ENCODE results near the gene CASP8AP2. TPM values are rescaled to one million over a fixed set of nuclear protein-coding genes. Genes with fewer than 3 reads are reported as not detected.
"Not testable (repeated sequence)": the region's sequence is repeated elsewhere in the genome, so short reads cannot be mapped to it uniquely, and the experiment has no call there.

CASP8AP2 gene
- total RNA-seq, 1 donor from 2014 or later: 26.9 TPM

DNA sequence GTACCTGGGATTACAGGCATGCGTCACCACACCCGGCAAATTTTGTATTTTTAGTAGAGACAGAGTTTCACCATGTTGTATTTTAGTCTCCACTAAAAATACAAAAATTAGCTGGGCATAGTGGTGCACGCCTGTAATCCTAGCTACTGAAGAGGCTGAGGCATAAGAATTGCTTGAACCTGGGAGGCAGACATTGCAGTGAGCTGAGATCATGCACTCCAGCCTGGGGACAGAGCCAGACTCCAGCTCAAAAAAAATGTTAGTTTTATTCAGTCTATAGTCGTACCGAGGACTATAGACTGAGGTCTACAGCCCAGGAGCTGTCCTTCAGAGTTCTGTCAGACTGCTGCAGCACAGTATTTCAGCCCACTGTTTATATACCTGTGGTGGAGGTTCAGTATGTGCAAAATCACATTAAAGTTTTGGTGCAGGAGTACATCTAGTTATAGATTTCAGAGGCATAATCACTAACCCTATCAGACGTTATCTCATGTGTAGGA is 3.6 kb upstream of the CASP8AP2 start:
- DNase-seq: no peak

DNA sequence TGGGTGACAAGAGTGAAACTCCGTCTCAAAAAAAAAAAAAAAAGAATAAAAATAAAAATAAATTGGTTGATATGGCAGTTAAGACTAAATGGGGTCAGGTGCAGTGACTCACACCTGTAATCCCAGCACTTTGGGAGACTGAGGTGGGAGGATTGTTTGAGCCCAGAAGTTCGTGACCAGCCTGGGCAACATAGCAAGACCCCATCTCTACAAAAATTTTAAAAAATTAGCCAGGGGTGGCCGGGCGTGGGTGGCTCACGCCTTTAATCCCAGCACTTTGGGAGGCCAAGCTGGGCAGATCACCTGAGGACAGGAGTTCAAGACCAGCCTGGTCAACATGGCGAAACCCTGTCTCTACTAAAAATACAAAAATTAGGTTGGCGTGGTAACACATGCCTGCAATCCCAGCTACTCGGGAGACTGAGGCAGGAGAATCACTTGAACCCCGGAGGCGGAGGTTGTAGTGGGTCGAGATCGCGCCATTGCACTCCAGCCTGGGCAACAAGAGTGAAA is 1.1 kb upstream of the CASP8AP2 start:
- not testable (repeated sequence) for DNase-seq

GRCh38 chr6:89828988-89829471 is 650 bp upstream of the CASP8AP2 start:
- DNase-seq: no peak

GRCh38 chr6:89830170-89830809 is 610 bp downstream of the CASP8AP2 start:
- peak; percentile 12 for DNase-seq

DNA sequence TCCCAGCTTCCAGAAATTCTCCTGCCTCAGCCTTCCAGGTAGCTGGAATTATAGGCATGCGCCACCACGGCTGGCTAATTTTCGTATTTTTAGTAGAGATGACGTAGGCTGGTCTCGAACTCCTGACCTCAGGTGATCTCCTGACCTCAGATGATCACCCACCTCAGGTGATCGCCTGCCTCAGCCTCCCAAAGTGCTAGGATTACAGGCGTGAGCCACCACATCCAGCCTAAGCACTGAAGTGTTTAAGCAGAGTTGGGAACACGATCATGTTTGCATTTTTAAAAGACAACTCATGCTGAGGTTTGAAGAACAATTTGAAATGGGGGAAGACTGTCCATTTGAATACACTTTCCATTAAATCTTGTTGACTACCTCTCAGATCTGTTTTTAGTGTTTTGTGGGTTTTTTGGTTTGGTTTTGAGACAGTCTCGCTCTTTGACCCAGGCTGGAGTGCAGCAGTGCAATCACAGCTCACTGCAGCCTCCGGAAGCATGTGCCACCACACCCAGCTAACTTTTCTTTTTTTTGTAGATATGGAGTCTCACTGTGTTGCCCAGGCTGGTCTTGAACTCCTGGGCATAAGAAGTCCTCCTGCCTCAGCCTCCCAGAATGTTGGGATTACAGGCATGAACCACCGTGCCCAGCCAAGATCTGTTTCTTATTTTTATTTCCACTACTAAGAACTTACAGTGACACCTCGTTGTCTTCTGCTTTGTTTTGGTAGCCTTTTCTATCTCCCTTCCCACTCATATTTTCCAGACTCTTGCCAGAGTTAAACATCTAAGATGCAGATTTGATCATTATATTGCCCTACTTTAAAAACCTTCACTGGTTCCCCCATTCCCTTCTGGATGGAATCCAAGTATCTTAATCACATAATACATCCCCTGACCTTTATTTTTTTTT is 5.5 kb downstream of the CASP8AP2 start:
- no peak for DNase-seq

GRCh38 chr6:89836639-89837222 is 7.1 kb downstream of the CASP8AP2 start:
- no peak for DNase-seq

- peak; percentile 24 for DNase-seq
These were observed 10.9 kb downstream of the CASP8AP2 start for GRCh38 chr6:89840538-89840937.

DNA sequence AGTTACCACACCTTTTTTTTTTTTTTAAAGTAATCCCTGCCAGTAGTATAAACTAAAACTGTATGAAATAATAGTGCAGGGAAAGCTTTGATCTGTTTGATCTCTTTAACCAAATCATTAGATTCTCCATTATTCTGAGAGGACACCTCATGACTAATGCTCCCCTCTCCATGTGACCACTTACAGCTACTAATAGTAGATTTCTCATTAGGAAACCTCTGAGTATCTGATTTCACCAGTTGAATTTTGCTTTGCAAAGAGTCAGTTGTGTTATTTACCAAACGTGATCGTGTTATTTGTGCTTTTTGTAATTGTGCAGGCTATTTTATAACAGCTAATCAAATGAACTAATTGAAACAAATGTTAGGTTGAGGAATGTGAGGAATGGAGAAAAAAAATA is 12.5 kb downstream of the CASP8AP2 start:
- DNase-seq: no peak

- peak; percentile 23 for DNase-seq
These were observed 13.4 kb downstream of the CASP8AP2 start for GRCh38 chr6:89843070-89843469.

- not testable (repeated sequence) for DNase-seq
These were observed 17.8 kb downstream of the CASP8AP2 start for GRCh38 chr6:89847513-89847912.

DNA sequence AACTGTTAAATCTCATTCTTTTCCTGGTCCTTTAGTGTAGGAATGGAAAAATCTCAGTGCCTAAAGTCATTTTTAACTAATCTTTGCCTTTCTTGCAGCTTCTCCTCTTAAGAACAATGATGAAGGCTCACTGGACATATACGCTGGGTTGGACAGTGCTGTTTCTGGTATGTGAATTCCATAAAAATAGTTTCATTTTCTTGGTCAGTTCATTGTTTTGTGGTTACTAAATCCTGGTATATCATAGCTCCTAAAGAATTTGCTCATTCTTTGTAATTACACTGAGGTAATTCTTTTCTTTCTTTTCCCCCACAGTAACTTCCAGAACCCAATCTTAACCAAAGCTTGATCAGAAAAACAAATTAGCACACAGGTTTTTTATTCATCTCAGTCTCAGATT is 23.4 kb downstream of the CASP8AP2 start:
- DNase-seq: no peak

DNA sequence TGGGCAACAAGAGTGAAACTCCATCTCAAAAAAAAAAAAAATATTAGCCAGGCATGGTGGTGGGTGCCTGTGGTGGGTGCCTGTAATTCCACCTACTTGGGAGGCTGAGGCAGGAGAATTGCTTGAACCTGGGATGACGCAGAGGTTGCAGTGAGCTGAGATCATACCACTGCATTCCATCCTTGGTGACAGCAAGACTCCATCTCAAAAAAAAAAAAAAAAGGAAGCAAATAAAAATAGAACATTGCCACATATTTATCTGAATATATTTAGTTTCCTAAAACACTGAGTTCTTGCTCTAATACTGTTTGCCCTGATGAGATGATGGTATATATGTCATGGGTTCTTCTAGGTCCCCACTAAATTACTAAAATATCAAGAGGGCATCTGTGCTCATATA is 28.4 kb downstream of the CASP8AP2 start:
- DNase-seq: no peak

- no peak for DNase-seq
These were observed 30.1 kb downstream of the CASP8AP2 start for GRCh38 chr6:89859744-89860143.

- no peak for DNase-seq
These were observed 32.6 kb downstream of the CASP8AP2 start for GRCh38 chr6:89862273-89862672.

DNA sequence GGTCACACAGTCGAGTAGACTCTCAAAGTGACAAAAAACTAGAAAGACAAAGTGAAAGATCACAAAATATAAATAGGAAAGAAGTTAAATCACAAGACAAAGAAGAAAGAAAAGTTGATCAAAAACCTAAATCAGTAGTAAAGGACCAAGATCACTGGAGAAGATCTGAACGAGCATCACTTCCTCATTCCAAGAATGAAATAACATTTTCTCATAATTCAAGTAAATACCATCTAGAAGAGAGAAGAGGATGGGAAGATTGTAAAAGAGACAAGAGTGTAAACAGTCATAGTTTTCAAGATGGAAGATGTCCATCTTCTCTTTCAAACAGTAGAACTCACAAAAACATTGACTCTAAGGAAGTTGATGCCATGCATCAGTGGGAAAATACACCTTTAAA is 33.0 kb downstream of the CASP8AP2 start:
- DNase-seq: no peak

GRCh38 chr6:89866024-89866678 is 36.5 kb downstream of the CASP8AP2 start:
- DNase-seq: no peak

GRCh38 chr6:89873721-89874120 is 44.0 kb downstream of the CASP8AP2 start:
- no peak for DNase-seq

GRCh38 chr6:89874438-89874837 is 44.8 kb downstream of the CASP8AP2 start:
- no peak for DNase-seq

DNA sequence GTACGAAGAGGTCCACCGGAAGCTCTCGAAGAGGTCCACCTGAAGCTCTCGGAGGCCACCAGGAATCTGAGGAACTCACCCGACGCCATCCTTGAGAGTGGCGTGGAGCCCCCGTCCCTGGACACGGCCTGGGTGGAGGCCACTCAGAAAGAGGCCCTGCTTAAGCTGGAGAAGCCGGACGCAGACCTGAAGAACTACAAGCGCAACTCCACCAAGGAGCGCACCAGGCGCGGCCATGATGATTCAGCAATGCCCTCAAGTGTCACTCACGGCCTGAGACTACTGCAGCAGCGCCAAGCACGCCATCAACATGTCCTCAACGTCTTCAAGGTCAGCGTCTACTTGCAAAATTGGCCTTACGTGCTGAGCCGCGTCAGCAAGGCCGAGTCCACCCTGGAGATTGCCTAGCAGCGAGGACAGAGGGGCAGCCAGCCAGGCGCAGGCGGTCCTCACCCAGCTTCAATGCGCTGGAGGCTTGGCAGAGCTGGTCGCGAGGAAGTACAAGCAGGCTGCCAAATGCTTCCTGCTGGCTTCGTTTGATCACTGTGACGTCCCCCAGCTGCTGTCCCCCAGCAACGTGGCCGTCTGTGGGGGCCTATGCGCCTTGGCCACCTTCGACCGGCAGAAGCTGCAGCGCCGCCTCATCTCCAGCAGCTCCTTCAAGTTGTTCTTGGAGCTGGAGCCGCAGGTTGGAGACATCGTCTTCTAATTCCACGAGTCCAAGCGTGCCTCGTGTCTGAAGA is 56.9 kb downstream of the CASP8AP2 start:
- no peak for DNase-seq

DNA sequence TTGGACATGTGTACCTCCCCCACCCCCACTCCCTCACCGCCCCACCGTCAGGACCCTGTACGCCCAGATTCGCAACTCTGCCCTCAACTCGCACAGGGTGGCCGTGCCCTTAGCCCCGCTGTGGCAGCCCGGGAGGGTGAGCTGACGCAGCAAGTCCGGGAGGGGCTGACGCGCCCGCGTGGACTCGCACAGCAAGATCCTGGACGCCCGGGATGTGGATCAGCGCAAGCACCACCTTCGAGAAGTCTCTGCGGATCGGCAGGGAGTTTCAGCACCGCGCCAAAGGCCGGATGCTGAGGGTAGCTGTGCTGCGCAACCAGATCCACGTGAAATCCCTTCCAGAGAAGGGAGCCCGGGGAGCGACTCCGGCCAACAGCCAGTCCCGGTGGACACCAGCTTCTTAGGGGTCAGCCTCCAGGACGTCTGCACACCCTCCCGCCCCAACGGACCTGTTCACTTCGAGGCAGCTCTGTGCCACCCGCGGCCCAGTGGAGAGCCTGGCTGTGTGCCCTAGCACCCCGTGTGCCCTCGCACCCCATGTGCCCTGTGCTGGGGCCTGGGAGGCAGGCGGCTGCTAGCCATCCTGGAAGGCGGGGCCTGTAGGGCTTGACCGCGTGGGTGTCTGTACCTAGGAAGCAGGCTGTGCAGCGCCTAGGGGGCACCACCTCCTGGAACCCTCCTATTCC is 57.9 kb downstream of the CASP8AP2 start:
- DNase-seq: no peak

DNA sequence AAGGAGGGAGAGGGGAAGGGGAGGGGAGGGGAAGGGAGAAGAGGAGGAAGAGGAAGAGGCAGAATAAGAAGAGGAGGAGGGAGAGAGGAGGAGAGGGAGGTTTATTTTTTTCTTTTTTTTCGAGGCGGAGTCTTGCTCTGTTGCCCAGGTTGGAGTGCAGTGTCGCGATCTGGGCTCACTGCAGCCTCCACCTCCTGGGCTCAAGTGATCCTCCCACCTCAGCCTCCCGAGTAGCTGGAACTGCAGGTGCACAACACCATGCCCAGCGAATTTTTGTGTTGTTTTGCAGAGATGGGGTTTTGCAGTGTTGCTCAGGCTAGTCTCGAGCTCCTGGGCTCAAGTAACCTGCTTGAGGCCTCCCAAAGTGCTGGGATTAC is 58.4 kb downstream of the CASP8AP2 start:
- no peak for DNase-seq
